ENCODE measurements around the gene TRAPPC2. TPM values are rescaled to one million over a fixed set of nuclear protein-coding genes. Genes with fewer than 3 reads are reported as not detected.
"Not testable (repeated sequence)": the region's sequence is repeated elsewhere in the genome, so short reads cannot be mapped to it uniquely, and the experiment has no call there.

TRAPPC2 gene
- polyA plus RNA-seq, 4 donors: 14.1 to 19.6 (median 16.6) TPM

- DNase-seq (ENCODE audit: low read depth in 4 of 4, low spot score in 3 of 4): no peak
Observed at GRCh38 chrX:13748486-13748885, 14.1 kb upstream of the TRAPPC2 start.

- DNase-seq (ENCODE audit: low read depth in 4 of 4, low spot score in 3 of 4): no peak
Observed at GRCh38 chrX:13747836-13748235, 13.4 kb upstream of the TRAPPC2 start.

- no peak for DNase-seq (ENCODE audit: low read depth in 4 of 4, low spot score in 3 of 4)
Observed at GRCh38 chrX:13742397-13743176, 8.2 kb upstream of the TRAPPC2 start.

GRCh38 chrX:13741695-13742094 lies 7.3 kb upstream of the TRAPPC2 start:
- no peak for DNase-seq (ENCODE audit: low read depth in 4 of 4, low spot score in 3 of 4)

GRCh38 chrX:13733506-13733905 lies 914 bp downstream of the TRAPPC2 start:
- DNase-seq (ENCODE audit: low read depth in 4 of 4, low spot score in 3 of 4): no peak

GRCh38 chrX:13732246-13733067 lies 2.0 kb downstream of the TRAPPC2 start:
- DNase-seq (ENCODE audit: low read depth in 4 of 4, low spot score in 3 of 4): no peak

GRCh38 chrX:13730523-13730922 lies 3.9 kb downstream of the TRAPPC2 start:
- not testable (repeated sequence) for DNase-seq (ENCODE audit: low read depth in 4 of 4, low spot score in 3 of 4)

- DNase-seq (ENCODE audit: low read depth in 4 of 4, low spot score in 3 of 4): not testable (repeated sequence)
Observed at GRCh38 chrX:13726583-13726982, 7.8 kb downstream of the TRAPPC2 start.

GRCh38 chrX:13724878-13725277 lies 9.5 kb downstream of the TRAPPC2 start:
- DNase-seq (ENCODE audit: low read depth in 4 of 4, low spot score in 3 of 4): not testable (repeated sequence)

GRCh38 chrX:13721819-13722519 lies 12.5 kb downstream of the TRAPPC2 start:
- no peak for DNase-seq (ENCODE audit: low read depth in 4 of 4, low spot score in 3 of 4)

GRCh38 chrX:13721371-13721770 lies 13.0 kb downstream of the TRAPPC2 start:
- DNase-seq (ENCODE audit: low read depth in 4 of 4, low spot score in 3 of 4): no peak

- no peak for DNase-seq (ENCODE audit: low read depth in 4 of 4, low spot score in 3 of 4)
Observed at GRCh38 chrX:13719192-13719856, 15.1 kb downstream of the TRAPPC2 start.

- DNase-seq (ENCODE audit: low read depth in 4 of 4, low spot score in 3 of 4): no peak
Observed at GRCh38 chrX:13717700-13718472, 16.5 kb downstream of the TRAPPC2 start.

- no peak for DNase-seq (ENCODE audit: low read depth in 4 of 4, low spot score in 3 of 4)
Observed at GRCh38 chrX:13716905-13717304, 17.5 kb downstream of the TRAPPC2 start.

- no peak for DNase-seq (ENCODE audit: low read depth in 4 of 4, low spot score in 3 of 4)
Observed at GRCh38 chrX:13716455-13716854, 18.0 kb downstream of the TRAPPC2 start.

- DNase-seq (ENCODE audit: low read depth in 4 of 4, low spot score in 3 of 4): no peak
Observed at GRCh38 chrX:13711141-13711540, 23.3 kb downstream of the TRAPPC2 start.

GRCh38 chrX:13703589-13703988 lies 30.8 kb downstream of the TRAPPC2 start:
- no peak for DNase-seq (ENCODE audit: low read depth in 4 of 4, low spot score in 3 of 4)

GRCh38 chrX:13703135-13703534 lies 31.3 kb downstream of the TRAPPC2 start:
- DNase-seq (ENCODE audit: low read depth in 4 of 4, low spot score in 3 of 4): no peak

GRCh38 chrX:13702111-13702789 lies 32.2 kb downstream of the TRAPPC2 start:
- no peak for DNase-seq (ENCODE audit: low read depth in 4 of 4, low spot score in 3 of 4)

All from left renal pelvis (tissue), 4 donors.